ENCODE measurements around the gene SPG7.
A peak's percentile ranks its signal among the peaks of the same experiment; 100 is the strongest.

SPG7 gene

DNA sequence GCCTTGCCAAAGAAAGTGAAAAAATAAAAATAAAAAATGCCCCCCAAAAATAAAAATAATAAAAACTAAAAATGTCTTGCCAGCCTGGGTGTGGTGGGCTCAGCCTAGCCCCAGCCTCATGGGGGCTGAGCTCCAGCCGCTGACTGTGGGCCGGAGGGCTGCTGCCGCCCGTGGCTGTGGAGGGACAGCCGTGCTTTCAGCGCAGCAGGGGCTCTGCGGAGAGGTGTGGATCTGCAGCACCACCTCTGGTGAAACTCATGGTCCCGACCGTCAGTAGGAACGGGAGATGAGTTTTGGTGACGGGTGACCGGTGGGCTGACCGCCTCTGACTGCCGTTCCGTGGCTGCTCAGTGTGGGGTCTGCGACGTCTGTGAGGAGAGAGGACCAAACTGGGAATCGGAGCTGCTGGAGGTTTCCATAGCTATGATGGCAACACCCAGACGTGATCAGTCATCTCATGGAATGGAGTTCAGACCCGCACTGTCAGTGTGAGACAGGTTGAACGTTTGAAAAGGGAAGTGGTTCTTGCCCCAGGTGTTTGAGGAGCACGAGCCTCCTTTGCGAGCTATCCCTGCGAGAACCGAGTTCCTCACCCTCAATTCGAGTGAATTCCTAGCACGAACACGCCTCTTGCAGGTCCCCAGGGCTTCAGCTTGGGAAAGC is 40.3 kb downstream of the SPG7 start:
- no peak for DNase-seq

DNA sequence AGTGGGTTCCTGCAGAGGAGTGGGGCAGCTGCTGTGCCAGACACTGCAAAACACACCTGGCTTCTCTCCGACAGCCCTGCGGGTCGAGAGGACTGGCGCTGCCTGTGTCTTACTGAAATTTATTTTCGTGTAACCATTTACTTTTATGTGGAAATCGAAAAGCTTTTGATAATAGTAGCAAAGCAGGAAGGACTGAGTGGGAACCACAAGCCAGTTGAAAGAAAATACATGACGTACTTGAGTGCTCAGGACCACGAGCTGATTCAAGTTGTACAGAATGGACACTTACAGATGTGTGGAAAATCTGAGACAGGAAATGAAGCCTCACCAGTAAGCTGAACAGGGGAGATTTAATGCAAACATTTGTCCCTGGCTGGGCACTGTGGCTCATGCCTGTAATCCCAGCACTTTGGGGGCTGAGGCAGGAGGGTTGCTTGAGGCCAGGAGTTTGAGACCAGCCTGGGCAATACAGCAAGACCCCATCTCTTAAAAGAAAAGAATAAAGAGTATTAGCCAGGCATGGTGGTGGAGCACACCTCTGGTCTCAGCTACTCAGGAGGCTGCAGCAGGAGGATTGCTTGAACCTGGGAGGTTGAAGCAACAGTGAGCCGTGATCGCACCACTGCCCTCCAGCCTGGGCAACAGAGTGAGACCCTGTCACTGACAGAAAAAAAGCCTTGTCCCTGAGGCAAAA is 41.0 kb downstream of the SPG7 start:
- no peak for DNase-seq

DNA sequence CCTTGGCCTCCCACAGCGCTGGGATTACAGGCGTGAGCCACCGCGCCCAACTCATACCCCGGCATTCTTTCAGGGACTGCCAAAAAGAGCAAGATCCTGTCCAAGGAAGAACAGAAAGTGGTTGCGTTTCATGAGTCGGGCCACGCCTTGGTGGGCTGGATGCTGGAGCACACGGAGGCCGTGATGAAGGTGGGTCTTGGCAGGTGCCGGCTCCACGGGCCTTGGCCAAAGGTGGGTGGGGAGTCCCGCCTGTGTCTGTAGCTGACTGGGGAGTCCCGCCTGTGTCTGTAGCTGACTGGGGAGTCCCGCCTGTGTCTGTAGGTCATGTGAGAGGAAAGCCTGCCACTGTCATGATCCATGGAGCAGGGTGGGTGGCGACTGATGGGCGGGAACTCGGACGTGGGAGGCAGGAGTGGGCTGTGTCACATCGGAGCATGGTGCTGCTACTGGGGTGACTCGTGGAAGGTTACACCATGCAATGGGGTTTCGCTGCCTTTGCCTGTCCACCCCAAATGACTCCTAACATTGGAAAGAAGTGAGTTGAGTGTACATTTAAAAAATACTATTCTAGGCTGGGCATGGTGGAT is 42.3 kb downstream of the SPG7 start:
- no peak for DNase-seq

DNA sequence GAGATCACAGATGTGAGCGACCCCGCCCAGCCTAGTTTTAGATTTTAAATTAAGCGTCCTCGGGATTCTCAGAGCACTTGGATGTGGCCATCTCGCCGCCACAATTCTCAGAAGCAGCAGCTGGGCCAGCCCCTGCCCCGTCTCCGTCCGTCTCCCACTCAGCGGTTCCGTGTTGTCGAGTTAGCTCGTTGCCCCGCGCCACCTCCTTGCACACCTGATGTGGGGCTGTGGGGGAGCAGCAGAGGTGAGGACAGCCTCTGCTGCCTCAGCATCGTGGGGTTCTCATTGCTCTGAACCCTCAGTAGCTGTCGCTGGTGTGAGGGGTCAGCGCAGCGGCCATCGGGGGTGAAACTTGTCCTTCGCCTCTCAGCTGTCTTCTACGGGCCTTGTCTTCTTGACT is 44.1 kb downstream of the SPG7 start:
- no peak for DNase-seq

DNA sequence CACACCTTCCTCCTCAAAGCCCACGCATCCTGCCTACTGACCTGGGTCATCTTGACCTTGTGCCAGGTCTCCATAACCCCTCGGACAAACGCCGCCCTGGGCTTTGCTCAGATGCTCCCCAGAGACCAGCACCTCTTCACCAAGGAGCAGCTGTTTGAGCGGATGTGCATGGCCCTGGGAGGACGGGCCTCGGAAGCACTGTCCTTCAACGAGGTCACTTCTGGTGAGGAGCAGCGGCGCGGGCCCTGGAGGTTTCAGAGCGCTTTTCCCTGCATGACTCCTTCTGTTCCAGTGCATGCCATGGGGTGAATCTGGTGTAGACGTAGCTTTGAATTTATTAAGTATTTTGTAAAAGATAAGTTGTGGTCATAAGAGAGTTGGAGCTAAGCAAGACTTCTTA is 44.7 kb downstream of the SPG7 start:
- no peak for DNase-seq

DNA sequence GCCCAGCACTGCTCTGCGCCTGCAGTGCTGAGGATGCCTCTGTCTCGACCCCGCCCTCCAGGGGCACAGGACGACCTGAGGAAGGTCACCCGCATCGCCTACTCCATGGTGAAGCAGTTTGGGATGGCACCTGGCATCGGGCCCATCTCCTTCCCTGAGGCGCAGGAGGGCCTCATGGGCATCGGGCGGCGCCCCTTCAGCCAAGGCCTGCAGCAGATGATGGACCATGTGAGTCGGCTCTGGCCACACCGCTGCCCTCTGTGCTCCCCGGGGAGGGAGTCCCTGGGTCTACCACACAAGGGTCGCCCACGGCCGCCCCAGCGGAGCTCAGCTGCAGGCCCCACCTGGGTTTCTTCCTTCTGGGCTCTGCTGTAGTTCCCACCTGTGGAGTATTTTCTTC is 45.5 kb downstream of the SPG7 start:
- DNase-seq, result no peak

DNA sequence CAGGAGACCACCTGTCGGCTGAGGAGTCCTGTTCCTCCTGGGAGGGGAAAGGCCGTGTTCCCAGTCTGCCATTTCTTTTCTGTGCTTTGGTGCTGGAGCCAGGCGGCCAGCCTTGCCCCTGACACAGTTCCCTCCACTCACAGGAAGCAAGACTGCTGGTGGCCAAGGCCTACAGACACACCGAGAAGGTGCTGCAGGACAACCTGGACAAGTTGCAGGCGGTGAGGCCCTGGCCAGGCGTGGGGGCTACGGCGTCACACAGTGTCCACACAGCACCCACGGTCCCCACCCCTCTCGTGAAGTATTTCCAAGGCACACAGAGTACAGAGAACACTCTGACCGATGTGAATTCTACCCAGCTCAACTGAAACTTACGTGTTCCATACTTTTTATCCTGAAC is 46.1 kb downstream of the SPG7 start:
- no peak for DNase-seq

DNA sequence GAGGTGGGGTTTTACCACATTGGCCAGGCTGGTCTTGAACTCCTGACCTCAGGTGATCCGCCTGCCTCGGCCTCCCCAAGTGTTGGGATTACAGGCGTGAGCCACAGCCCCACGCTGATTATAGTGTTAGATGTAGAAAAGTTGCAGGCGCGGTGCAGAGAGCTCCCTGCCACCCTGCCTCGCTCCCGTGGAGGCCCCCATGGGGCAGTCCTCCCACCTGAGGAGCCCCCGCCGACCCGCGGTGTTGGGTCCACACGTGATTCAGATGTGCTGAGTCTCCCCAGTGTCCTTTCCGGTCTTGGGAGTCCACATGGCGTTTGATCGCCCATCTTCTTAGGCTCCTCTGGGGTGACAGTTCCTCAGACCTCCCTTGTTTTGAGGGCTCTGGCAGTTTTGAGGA is 47.1 kb downstream of the SPG7 start:
- DNase-seq, result no peak

DNA sequence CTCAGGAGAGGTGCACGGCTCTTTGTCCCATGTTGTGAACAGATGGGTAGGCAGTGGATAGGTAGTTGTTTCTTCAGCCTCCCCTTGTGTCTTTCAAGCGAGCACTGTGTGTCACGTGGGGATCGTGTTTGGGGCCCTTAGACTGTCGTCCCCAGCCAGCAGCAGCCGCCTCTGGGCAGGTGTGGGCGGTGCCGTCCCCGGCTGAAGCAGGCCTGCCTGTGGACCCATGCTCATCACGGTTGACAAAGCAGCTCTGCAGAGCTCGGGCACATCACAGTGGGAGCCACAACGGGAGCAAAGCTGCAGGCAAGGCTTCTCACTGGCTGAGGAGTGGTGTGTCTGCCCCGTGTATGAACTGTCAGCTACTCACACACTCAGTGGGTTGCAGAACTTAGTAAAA is 47.6 kb downstream of the SPG7 start:
- no peak for DNase-seq

DNA sequence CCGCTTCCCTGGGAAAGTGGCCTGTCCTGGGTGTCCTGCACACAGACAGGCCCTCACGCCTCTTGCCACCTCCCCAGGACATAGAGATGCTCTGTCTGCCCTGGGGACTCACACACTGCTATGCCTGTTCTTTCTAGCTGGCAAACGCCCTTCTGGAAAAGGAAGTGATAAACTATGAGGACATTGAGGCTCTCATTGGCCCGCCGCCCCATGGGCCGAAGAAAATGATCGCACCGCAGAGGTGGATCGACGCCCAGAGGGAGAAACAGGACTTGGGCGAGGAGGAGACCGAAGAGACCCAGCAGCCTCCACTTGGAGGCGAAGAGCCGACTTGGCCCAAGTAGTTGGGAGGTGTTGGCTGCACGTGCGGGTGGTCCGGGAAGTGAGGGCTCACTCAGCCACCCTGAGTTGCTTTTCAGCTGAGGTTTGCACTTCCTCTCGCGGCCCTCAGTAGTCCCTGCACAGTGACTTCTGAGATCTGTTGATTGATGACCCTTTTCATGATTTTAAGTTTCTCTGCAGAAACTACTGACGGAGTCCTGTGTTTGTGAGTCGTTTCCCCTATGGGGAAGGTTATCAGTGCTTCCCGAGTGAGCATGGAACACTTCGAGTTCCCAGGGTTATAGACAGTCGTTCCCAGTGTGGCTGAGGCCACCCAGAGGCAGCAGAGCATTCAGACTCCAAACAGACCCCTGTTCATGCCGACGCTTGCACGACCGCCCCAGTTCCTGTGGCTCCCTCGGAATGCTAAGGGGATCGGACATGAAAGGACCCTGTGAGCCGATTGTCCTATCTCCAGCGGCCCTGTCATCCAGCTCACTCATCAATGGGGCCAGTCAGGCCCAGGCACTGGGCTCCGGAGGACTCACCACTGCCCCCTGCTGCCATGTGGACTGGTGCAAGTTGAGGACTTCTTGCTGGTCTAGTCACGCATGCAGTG is 48.8 kb downstream of the SPG7 start:
- no peak for DNase-seq

DNA sequence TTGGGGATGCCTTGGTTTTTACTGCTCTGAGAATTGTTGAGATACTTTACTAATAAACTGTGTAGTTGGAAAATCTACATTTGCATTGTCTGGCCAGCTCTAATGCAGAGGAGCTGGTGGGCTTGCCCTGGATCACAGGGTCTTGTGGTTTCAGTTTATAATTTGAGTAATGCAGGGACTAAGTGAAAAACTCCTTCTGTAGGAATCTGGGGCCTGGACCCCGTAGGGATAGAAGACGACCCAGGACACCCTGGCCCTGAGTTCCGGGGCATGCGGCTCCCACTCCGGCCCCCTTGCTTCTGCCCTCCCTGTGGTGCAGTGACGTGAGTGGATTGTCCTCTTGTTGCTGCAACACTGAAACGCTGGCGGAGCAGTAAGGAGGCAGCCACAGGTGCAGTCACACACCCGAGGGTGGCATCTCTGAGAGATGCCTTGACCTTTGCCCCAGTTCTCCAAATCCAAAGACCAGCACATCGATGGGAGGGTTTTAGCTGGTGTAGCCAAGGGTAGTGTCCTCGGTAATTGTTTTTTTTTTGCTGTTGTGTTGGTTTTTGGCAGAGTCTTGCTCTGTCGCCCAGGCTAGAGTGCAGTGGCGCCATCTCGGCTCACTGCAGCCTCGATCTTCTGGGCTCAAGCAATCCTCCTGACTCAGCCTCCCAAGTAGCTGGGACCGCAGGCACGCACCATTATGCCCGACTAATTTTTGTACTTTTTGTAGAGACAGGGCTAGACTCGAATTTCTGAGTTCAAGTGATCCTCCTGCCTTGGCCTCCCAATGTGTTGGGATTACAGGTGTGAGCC is 49.7 kb downstream of the SPG7 start:
- no peak for DNase-seq

DNA sequence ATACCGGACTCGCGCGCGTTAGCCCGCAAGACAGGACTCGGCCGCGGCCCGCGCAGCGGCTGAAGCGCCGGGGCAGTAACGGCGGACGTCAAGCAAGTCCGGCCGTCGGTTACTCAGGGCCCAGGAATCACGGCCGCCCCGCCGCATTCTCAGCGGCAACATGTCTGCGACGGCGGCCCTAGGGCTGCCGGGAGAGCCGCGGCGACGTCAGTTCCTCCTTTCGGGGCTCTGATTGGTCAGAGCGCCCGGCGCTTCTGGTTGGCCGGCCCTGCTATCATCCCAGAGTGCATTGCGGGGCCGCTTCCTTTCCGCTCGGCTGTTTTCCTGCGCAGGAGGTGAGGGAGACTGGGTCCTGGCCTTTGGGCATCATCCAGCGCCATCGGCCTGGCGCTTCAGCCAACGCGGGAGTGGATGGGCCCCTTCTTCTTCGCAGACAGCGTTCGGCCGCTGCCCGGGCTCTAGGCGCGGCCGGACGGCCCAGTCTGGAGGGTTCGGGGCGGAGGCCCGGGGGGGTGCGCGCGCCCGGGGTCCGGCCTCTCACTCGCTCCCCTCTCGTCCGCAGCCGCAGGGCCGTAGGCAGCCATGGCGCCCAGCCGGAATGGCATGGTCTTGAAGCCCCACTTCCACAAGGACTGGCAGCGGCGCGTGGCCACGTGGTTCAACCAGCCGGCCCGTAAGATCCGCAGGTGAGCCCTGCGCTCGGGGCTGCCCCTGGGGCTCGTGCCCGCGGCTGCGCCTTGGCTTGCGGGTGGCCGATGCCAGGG is 52.4 kb downstream of the SPG7 start, which contains the start of gene RPL13:
Gene RPL13 (plus strand): TSS at position 305 of the 764 bp plus-strand sequence. CDS start 278 bp downstream, at position 583.
- peak; percentile 71 for DNase-seq

DNA sequence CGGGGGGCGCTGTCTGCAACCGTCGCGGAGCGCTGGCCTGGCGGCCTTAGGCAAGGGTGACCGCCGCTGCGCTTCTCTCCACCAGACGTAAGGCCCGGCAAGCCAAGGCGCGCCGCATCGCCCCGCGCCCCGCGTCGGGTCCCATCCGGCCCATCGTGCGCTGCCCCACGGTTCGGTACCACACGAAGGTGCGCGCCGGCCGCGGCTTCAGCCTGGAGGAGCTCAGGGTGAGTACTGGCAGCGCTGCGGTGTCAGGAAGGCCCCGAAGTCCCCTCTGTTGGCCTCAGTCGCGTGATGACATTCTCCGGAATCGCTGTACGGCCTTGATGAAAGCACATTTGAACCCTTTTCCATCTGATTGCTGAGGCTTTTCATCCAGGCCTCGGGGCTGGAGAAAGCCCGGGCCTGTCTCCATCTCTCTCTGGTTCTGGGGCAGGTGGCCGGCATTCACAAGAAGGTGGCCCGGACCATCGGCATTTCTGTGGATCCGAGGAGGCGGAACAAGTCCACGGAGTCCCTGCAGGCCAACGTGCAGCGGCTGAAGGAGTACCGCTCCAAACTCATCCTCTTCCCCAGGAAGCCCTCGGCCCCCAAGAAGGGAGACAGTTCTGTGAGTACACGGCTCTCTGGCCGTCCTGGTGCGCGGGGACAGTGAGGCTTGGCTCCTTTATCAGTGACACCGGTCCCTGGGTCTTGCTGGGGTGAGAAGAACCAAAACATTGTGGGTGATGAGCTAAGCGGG is 53.1 kb downstream of the SPG7 start:
- DNase-seq, result no peak

DNA sequence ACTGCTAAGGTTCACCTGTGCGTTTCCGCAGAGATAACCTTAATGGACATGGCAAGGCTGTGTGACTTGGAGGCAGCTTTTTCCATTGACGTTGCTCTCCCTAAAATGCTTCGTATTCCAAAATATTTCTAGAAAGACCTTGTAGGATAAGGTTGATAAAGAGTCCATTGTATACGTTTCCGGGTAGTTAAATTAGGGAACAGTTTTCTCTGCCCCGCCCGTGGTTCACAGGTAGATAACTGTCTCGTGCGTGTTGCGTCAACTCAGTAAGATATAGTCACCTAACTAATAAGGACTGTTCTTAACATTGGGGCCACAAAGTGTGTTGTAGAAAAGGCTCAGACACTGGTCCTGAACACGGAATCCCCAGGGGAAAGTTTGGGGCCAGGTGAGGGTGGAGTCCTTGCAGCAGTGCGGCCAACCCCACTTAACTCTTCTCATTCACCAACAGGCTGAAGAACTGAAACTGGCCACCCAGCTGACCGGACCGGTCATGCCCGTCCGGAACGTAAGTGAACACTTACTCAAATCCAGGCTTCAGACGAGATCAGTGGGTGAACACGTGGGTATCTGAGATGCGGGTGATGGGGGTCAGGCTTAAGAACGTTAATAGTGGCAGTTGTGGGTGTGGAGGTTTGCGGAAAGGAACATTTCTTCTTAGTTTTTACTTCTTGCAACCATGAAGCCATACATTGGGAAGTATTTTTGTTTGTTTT is 53.8 kb downstream of the SPG7 start:
- no peak for DNase-seq

DNA sequence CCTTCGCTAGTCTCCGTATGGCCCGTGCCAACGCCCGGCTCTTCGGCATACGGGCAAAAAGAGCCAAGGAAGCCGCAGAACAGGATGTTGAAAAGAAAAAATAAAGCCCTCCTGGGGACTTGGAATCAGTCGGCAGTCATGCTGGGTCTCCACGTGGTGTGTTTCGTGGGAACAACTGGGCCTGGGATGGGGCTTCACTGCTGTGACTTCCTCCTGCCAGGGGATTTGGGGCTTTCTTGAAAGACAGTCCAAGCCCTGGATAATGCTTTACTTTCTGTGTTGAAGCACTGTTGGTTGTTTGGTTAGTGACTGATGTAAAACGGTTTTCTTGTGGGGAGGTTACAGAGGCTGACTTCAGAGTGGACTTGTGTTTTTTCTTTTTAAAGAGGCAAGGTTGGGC is 54.7 kb downstream of the SPG7 start:
- no peak for DNase-seq

DNA sequence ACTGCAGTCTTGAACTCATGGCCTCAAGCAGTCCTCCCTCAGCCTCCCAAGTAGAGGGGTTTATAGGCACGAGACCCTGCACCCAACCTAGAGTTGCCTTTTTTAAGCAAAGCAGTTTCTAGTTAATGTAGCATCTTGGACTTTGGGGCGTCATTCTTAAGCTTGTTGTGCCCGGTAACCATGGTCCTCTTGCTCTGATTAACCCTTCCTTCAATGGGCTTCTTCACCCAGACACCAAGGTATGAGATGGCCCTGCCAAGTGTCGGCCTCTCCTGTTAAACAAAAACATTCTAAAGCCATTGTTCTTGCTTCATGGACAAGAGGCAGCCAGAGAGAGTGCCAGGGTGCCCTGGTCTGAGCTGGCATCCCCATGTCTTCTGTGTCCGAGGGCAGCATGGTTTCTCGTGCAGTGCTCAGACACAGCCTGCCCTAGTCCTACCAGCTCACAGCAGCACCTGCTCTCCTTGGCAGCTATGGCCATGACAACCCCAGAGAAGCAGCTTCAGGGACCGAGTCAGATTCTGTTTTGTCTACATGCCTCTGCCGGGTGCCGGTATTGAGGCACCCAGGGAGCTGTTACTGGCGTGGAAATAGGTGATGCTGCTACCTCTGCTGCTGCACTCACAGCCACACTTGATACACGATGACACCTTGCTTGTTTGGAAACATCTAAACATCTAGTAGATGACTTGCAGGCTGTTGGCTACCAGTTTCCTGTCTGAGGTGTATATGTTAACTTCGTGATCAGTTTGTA is 55.6 kb downstream of the SPG7 start:
- no peak for DNase-seq

DNA sequence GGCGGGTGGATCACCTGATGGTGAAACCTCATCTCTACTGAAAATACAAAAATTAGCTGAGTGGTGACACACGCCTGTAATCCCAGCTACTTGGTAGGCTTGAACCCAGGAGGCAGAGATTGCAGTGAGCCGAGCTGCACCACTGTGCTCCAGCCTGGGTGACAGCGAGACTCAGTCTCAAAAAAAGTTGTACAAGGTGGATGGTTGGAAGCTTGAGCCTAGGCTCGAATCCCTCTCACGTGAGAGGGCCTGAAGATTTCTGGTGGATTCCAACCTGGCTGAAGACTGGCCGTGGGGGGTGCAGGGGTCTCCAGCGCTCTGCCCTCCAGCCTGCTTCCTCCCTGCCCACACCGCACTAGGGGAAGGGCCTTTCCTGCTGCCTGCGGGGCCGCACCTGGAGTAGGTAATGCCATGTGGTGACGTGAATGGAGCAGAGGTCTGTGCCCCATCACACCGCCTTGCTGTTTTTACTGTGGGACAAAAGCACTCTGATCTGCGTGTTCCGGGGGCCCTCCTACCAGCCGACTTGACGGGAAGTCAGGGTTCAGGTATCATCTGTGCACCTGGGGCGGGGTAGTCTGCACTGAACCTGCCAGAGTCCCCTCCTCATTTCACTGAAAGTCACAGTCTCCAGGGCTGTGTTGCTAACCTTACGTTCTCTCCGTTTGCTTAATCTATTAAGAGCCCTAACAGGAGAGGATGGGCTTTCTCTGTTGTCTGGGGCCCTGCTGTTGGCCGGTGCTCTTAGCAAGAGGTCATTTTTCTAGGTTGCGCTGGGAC is 56.5 kb downstream of the SPG7 start:
- DNase-seq, result no peak

DNA sequence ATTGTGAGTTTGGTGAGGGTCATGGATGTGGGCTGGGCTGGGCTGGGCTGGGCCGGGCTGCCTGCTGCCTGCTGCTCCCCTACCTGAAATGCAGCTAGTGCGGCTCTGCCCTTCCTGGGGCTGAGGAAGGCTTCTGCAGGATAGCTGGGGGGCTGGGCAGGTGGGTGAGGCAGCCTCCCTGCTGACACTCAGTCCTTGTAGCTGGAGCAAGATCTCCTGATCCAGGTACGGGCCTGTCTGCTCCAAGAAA is 57.0 kb downstream of the SPG7 start:
- DNase-seq, result no peak

Measured in NCI-H526 treated with DMSO at 0.1 percent for 48 hours (cell line).